Body of pancreas (tissue), 4 donors: ENCODE results near the gene TMTC4.

Source experiments
- POLR2A ChIP-seq, 3 donors: fragments of 450-650 bp; IDR thresholded peaks; one replicate each; pipeline ENCODE4 v1.6.1; 2016; ENCODE audit warnings: antibody characterized with exemption in 3 of 3, mild to moderate bottlenecking in 2 of 3
- TF ChIP-seq, protein P1 (sequence below), 7 experiments: fragments of 450-650 bp in 4 of 7; fragments of 200-600 bp in 3 of 7; sonication (generic) in 3 of 7; IDR thresholded peaks; one replicate each; pipeline ENCODE4 v1.5.1; 2016 to 2019; ENCODE audit warnings: antibody characterized with exemption in 7 of 7

DNA sequence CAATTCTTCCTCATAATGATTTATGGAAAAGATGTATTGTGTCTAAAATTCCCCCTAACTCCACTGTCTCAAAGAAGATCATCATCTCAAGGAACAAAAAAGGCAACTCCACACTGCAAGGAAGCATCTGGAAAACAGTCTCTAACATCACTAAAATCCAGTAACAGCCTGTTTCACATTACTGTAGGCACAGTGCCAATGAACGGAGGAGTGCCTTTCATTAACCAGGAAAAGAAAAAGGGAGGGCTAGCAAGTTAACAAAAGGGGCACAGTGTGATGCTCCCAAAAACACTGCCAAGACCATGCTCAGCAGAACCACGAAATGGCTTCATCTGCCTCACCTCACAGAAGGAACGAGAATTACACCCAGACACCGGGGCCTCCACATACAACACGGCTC, 8.5 kb downstream of the TMTC4 start:
- TF ChIP-seq, protein P1, sequence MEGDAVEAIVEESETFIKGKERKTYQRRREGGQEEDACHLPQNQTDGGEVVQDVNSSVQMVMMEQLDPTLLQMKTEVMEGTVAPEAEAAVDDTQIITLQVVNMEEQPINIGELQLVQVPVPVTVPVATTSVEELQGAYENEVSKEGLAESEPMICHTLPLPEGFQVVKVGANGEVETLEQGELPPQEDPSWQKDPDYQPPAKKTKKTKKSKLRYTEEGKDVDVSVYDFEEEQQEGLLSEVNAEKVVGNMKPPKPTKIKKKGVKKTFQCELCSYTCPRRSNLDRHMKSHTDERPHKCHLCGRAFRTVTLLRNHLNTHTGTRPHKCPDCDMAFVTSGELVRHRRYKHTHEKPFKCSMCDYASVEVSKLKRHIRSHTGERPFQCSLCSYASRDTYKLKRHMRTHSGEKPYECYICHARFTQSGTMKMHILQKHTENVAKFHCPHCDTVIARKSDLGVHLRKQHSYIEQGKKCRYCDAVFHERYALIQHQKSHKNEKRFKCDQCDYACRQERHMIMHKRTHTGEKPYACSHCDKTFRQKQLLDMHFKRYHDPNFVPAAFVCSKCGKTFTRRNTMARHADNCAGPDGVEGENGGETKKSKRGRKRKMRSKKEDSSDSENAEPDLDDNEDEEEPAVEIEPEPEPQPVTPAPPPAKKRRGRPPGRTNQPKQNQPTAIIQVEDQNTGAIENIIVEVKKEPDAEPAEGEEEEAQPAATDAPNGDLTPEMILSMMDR (IDR thresholded peaks at IDR 0.05), result no peak
- no peak for TF ChIP-seq POLR2A (IDR thresholded peaks at IDR 0.05)
